CD4-positive, alpha-beta memory T cell (primary cell): ENCODE measurements around the gene KCNQ1OT1. TPM values are rescaled to one million over a fixed set of nuclear protein-coding genes. Genes with fewer than 3 reads are reported as not detected.
"Not testable (repeated sequence)": the region's sequence is repeated elsewhere in the genome, so short reads cannot be mapped to it uniquely, and the experiment has no call there.

Experiments used
- CTCF ChIA-PET: fragments of 350-600 bp; sonication (Branson Sonifier 250); formaldehyde crosslinking; loops from one replicate; lab custom pipeline; 2021; ENCODE audit warnings: inconsistent platforms; ENCODE audit not compliant: partially characterized antibody; lab: Charles Lee
- POLR2A ChIA-PET: fragments of 350-600 bp; sonication (Branson Sonifier 250); formaldehyde crosslinking; loops from one replicate; lab custom pipeline; 2021; ENCODE audit not compliant: partially characterized antibody; lab: Charles Lee
- DNase-seq, 5 donors: peaks; one replicate each; pipeline versions ENCODE4 v3.0.0 to v3.0.0-alpha.2; 2020 to 2022; ENCODE audit warnings: mixed read lengths in 1 of 5
- H3K27ac ChIP-seq: one replicate; pipeline ENCODE4 v1.7.0; 2013; ENCODE audit warnings: low read depth, low read length
- H3K27me3 ChIP-seq: 2 replicates; pipeline ENCODE4 v1.7.0; 2013; ENCODE audit warnings: mild to moderate bottlenecking, low read length, moderate library complexity; ENCODE audit not compliant: insufficient read depth
- H3K36me3 ChIP-seq: 2 replicates; pipeline ENCODE4 v1.7.0; 2013; ENCODE audit warnings: mild to moderate bottlenecking, low read length, moderate library complexity; ENCODE audit not compliant: insufficient read depth
- H3K4me1 ChIP-seq: 2 replicates; pipeline ENCODE4 v1.7.0; 2013; ENCODE audit warnings: mild to moderate bottlenecking, low read length, moderate library complexity; ENCODE audit not compliant: insufficient read depth
- H3K4me3 ChIP-seq, 2 donors: one replicate each; pipeline ENCODE4 v1.7.0; 2013; ENCODE audit warnings: low read length in 2 of 2, mild to moderate bottlenecking in 1 of 2
- H3K9me3 ChIP-seq, 2 donors: one replicate each; pipeline ENCODE4 v1.7.0; 2013; ENCODE audit warnings: low read length in 2 of 2, control low read depth in 1 of 2; ENCODE audit not compliant: control insufficient read depth in 1 of 2
- H3K27ac Mint-ChIP-seq, 7 donors: one replicate each; pipeline ENCODE4 v1.8.0; 2020 to 2021; ENCODE audit warnings: mixed read lengths in 7 of 7, mild to moderate bottlenecking in 6 of 7, inconsistent platforms in 3 of 7, moderate library complexity in 3 of 7
- H3K27me3 Mint-ChIP-seq, 2 donors: one replicate each; pipeline ENCODE4 v1.8.0; 2020 to 2021; ENCODE audit warnings: mixed read lengths in 2 of 2
- H3K36me3 Mint-ChIP-seq, 2 donors: one replicate each; pipeline ENCODE4 v1.8.0; 2020 to 2021; ENCODE audit warnings: mixed read lengths in 2 of 2, inconsistent platforms in 1 of 2, mild to moderate bottlenecking in 1 of 2
- H3K4me1 Mint-ChIP-seq, 4 donors: one replicate each; pipeline ENCODE4 v1.8.0; 2020 to 2021; ENCODE audit warnings: mixed read lengths in 4 of 4, mild to moderate bottlenecking in 1 of 4
- H3K4me3 Mint-ChIP-seq, 8 donors: one replicate each; pipeline ENCODE4 v1.8.0; 2020 to 2021; ENCODE audit warnings: mixed read lengths in 8 of 8, mild to moderate bottlenecking in 7 of 8, moderate library complexity in 6 of 8, inconsistent platforms in 3 of 8
- H3K9me3 Mint-ChIP-seq, 8 donors: one replicate each; pipeline ENCODE4 v1.8.0; 2020 to 2021; ENCODE audit warnings: mixed read lengths in 8 of 8, mild to moderate bottlenecking in 5 of 8, inconsistent platforms in 3 of 8, moderate library complexity in 1 of 8
- intact Hi-C: fragments of 100-400 bp; cut with micrococcal nuclease; formaldehyde crosslinking; loops from one replicate; pipeline ENCODE4 v1.15.1; 2023
- polyA plus RNA-seq, 2 donors: library from polyadenylated mRNA; unstranded; fragments of 300-500 nt; fragmentation: Illumina TruSeq; gene quantifications; one replicate each; pipeline ENCODE4 v1.2.3, GENCODE V29; 2021
- total RNA-seq, 2 experiments: library from RNA; stranded (reverse); gene quantifications; one replicate each; pipeline ENCODE4 v1.2.3, GENCODE V29; 2021

Gene KCNQ1OT1
- total and polyA plus RNA-seq, 4 experiments from 2014 or later: 0.03 to 0.38 (median 0.23) TPM

DNA sequence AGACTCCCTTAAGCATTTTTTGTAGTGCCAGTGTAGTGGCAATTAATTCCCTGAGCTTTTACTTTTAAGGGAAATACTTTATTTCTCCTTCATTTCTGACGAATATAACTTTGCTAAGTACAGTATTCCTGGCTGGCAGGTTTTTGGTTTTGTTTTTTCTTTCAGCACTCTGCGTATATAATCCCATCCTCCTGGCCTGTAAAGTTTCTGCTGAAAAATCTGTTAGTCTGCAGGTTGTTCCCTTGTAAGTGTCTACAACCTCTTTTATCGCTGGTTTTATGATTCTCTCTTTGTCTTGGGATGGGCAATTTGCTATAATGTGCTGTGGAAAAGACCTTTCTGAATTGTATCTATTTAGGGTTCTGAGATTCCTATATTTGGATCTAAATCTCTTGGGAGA lies 56.0 kb downstream of the KCNQ1OT1 start:
- H3K4me1 ChIP-seq: no peaks in the 10 kb centered on the region
- ChIA-PET CTCF (no interaction called here), POLR2A (no interaction called here)
- H3K9me3 Mint-ChIP-seq: peaks cover 3 to 90% (median 78%) of the 10 kb centered on the region in 8 donors
- no peak overlapping the region for H3K4me3 ChIP-seq
- no peak for DNase-seq
- H3K4me1 Mint-ChIP-seq: peaks cover 0 to 2% (median 0%) of the 10 kb centered on the region in 4 donors
- H3K36me3 Mint-ChIP-seq: peaks cover 59 to 77% of the 10 kb centered on the region in 2 donors
- H3K27ac ChIP-seq: no peak overlapping the region
- no peaks in the 10 kb centered on the region for H3K36me3 ChIP-seq
- H3K4me3 Mint-ChIP-seq: no peak overlapping the region
- intact Hi-C loops: no loop called here
- H3K27me3 Mint-ChIP-seq: no peaks in the 10 kb centered on the region
- no peak overlapping the region for H3K27ac Mint-ChIP-seq
- H3K9me3 ChIP-seq: peaks cover 0 to 27% of the 10 kb centered on the region in 2 donors
- no peaks in the 10 kb centered on the region for H3K27me3 ChIP-seq

DNA sequence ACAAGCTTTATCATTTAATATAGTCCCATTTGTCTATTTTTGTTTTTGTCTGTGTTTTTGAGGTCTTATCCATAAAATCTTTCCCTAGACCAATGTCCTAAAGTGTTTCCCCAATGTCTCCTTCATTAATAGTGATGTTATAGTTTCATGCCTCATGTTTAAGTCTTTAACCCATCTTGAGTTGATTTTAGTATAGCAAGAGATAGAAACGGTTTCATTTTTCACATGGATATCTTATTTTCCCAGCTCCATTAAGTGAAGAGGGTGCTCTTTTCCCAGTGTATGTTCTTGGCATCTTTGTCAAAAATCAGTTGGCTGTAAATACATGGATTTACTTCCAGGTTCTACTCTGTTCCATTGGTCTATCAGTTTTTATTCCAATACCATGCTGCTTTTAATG lies 58.2 kb downstream of the KCNQ1OT1 start:
- Histone ChIP-seq H3K4me3 (no peak overlapping the region), H3K9me3 (peaks cover 0 to 27% of the 10 kb centered on the region in 2 donors), H3K27ac (no peak overlapping the region), H3K27me3 (no peaks in the 10 kb centered on the region), H3K4me1 (no peaks in the 10 kb centered on the region), H3K36me3 (no peaks in the 10 kb centered on the region)
- no peaks in the 10 kb centered on the region for H3K27me3 Mint-ChIP-seq
- H3K27ac Mint-ChIP-seq: no peak overlapping the region
- ChIA-PET POLR2A (no interaction called here), CTCF (no interaction called here)
- no peak overlapping the region for H3K4me3 Mint-ChIP-seq
- intact Hi-C loops: no loop called here
- H3K36me3 Mint-ChIP-seq: peaks cover 56 to 74% of the 10 kb centered on the region in 2 donors
- peaks cover 8 to 88% (median 78%) of the 10 kb centered on the region in 8 donors for H3K9me3 Mint-ChIP-seq
- no peaks in the 10 kb centered on the region for H3K4me1 Mint-ChIP-seq
- DNase-seq: no peak

DNA sequence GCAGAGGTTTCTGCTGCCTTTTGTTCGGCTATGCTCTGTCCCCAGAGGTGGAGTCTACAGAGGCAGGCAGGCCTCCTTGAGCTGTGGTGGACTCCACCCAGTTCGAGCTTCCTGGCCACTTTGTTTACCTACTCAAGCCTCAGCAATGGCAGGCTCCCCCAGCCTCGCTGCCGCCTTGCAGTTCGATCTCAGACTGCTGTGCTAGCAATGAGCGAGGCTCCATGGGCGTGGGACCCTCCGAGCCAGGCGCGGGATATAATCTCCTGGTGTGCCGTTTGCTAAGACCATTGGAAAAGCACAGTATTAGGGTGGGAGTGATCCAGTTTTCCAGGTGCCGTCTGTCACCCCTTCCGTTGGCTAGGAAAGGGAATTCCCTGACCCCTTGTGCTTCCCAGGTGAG lies 60.0 kb downstream of the KCNQ1OT1 start:
- peaks cover 0 to 25% of the 10 kb centered on the region in 2 donors for H3K9me3 ChIP-seq
- H3K27me3 Mint-ChIP-seq, DNase-seq, H3K27ac ChIP-seq, intact Hi-C loops, H3K4me1 Mint-ChIP-seq, H3K4me3 ChIP-seq, H3K4me1 ChIP-seq, H3K4me3 Mint-ChIP-seq, H3K36me3 ChIP-seq, CTCF ChIA-PET, POLR2A ChIA-PET, H3K27me3 ChIP-seq, H3K27ac Mint-ChIP-seq: not testable (repeated sequence)
- Mint-ChIP-seq H3K9me3 (peaks cover 8 to 87% (median 75%) of the 10 kb centered on the region in 8 donors), H3K36me3 (peaks cover 54 to 66% of the 10 kb centered on the region in 2 donors)

DNA sequence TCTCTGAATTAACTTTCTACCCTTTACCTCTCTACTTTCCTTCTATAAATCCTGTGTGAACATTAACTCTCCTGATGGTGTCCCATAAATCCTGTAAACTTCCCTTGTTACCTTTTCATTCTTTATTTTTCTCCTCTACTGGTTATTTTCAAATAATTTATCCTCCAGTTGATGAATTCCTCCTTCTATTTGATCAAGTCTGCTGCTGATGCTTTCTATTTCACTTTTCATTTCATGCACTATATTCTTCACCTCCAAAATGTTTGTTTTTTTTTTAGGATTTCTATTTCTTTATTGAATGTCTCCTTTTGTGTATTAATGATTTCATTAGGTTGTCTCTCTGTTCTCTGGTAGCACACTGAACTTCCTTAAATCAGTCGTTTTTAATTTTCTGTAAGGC lies 68.6 kb downstream of the KCNQ1OT1 start:
- no peak overlapping the region for H3K27ac ChIP-seq
- Mint-ChIP-seq H3K36me3 (peaks cover 58 to 74% of the 10 kb centered on the region in 2 donors), H3K27me3 (no peaks in the 10 kb centered on the region), H3K4me3 (no peak overlapping the region), H3K9me3 (peaks cover 2 to 67% (median 50%) of the 10 kb centered on the region in 8 donors), H3K27ac (no peak overlapping the region), H3K4me1 (peaks cover 0 to 1% (median 0%) of the 10 kb centered on the region in 4 donors)
- no peaks in the 10 kb centered on the region for H3K4me1 ChIP-seq
- no peaks in the 10 kb centered on the region for H3K27me3 ChIP-seq
- H3K36me3 ChIP-seq: no peaks in the 10 kb centered on the region
- ChIA-PET CTCF (no interaction called here), POLR2A (no interaction called here)
- intact Hi-C loops: no loop called here
- DNase-seq: no peak
- H3K9me3 ChIP-seq: peaks cover 0 to 7% of the 10 kb centered on the region in 2 donors
- no peak overlapping the region for H3K4me3 ChIP-seq

DNA sequence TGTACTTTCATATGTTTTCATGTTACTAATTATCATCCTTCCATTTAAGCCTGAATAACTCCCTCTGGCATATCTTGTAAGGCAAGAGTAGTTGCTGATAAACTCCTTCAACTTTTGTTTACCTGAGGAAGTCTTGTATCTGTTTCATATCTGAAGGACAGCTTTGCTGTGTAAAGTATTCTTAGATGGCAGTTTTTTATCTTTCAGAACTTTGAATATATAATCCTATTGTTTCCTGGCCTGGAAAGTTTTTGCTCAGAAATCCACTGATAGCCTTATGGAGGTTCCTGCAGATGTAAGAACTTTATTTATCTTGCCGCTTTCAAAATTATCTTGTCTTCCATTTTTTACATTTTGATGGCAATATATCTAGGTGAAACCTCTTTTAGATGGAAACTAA lies 69.1 kb downstream of the KCNQ1OT1 start:
- H3K36me3 Mint-ChIP-seq: peaks cover 57 to 75% of the 10 kb centered on the region in 2 donors
- peaks cover 0 to 1% (median 0%) of the 10 kb centered on the region in 4 donors for H3K4me1 Mint-ChIP-seq
- no peak overlapping the region for H3K4me3 Mint-ChIP-seq
- Histone ChIP-seq H3K27me3 (no peaks in the 10 kb centered on the region), H3K4me1 (no peaks in the 10 kb centered on the region), H3K27ac (no peak overlapping the region), H3K9me3 (peaks cover 0 to 7% of the 10 kb centered on the region in 2 donors), H3K4me3 (no peak overlapping the region), H3K36me3 (no peaks in the 10 kb centered on the region)
- intact Hi-C loops: no loop called here
- POLR2A ChIA-PET: no interaction called here
- DNase-seq: no peak
- H3K9me3 Mint-ChIP-seq: peaks cover 2 to 63% (median 48%) of the 10 kb centered on the region in 8 donors
- no peaks in the 10 kb centered on the region for H3K27me3 Mint-ChIP-seq
- no peak overlapping the region for H3K27ac Mint-ChIP-seq
- CTCF ChIA-PET: no interaction called here

DNA sequence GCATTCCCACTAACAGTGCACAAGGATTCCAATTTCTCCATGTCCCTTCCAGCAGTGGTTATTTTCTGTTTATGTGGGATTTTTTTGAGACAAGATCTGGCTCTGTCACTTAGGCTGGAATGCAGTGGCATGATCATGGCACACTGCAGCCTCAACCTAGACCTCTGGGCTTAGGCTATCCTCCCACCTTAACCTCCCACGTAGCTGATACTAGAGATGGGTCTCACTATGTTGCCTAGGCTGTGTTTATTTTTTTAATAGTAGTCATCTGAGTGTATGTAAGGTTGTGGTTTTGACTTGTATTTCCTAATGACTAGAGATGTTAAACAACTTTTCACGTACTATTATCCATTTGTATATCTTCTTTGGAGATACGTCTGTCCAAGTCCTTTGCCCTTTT lies 74.6 kb downstream of the KCNQ1OT1 start:
- CTCF ChIA-PET: no interaction called here
- H3K36me3 Mint-ChIP-seq: peaks cover 38 to 72% of the 10 kb centered on the region in 2 donors

DNA sequence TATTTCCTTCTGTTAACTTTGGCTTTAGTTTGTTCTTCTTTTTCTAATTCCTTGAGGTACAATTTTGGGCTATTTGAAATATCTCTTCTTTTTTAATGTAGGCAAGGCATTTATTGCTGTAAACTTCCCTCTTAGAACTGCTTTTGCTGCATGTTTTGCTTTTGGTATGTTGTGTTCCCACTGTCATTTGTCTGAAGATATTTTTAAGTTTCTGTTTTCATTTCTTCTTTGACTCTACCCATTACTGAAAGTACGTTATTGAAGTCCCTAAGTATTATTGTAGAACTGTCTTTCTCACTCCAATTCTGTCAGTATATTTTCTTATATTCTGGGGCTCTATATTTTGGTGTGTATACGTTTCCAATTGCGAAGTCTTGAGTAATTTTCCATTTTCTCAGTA lies 77.9 kb downstream of the KCNQ1OT1 start:
- no peak for DNase-seq
- H3K4me1 ChIP-seq: no peaks in the 10 kb centered on the region
- no peak overlapping the region for H3K27ac Mint-ChIP-seq
- no peak overlapping the region for H3K4me3 ChIP-seq
- no peaks in the 10 kb centered on the region for H3K36me3 ChIP-seq
- POLR2A ChIA-PET: no interaction called here
- H3K36me3 Mint-ChIP-seq: peaks cover 20 to 55% of the 10 kb centered on the region in 2 donors
- CTCF ChIA-PET: no interaction called here
- no peaks in the 10 kb centered on the region for H3K27me3 Mint-ChIP-seq
- no peaks in the 10 kb centered on the region for H3K27me3 ChIP-seq
- no peak overlapping the region for H3K27ac ChIP-seq
- no peaks in the 10 kb centered on the region for H3K9me3 ChIP-seq
- peaks cover 0 to 2% (median 0%) of the 10 kb centered on the region in 8 donors for H3K9me3 Mint-ChIP-seq
- H3K4me1 Mint-ChIP-seq: peaks cover 0 to 4% (median 2%) of the 10 kb centered on the region in 4 donors
- H3K4me3 Mint-ChIP-seq: no peak overlapping the region
- intact Hi-C loops: no loop called here

More for the DNA sequence above, 74.6 kb downstream of the KCNQ1OT1 start:
- no peaks in the 10 kb centered on the region for H3K27me3 Mint-ChIP-seq
- intact Hi-C loops: no loop called here
- Histone ChIP-seq H3K9me3 (no peaks in the 10 kb centered on the region), H3K36me3 (no peaks in the 10 kb centered on the region), H3K27ac (no peak overlapping the region), H3K4me3 (no peak overlapping the region), H3K4me1 (no peaks in the 10 kb centered on the region), H3K27me3 (no peaks in the 10 kb centered on the region)
- POLR2A ChIA-PET: no interaction called here
- no peak overlapping the region for H3K27ac Mint-ChIP-seq
- no peak overlapping the region for H3K4me3 Mint-ChIP-seq
- DNase-seq: no peak
- peaks cover 0 to 17% (median 12%) of the 10 kb centered on the region in 8 donors for H3K9me3 Mint-ChIP-seq
- peaks cover 0 to 4% (median under 1%) of the 10 kb centered on the region in 4 donors for H3K4me1 Mint-ChIP-seq
